ENCODE results near the gene HECTD1. TPM values are rescaled to one million over a fixed set of nuclear protein-coding genes. Genes with fewer than 3 reads are reported as not detected.

Gene HECTD1
- total RNA-seq, 3 donors from 2014 or later (not counting 1 experiment from before 2014, with no cell fraction given), result 162 to 202 (median 179) TPM

- Mint-ChIP-seq H3K4me3 (no peak overlapping the region), H3K4me1 (no peaks in the 10 kb centered on the region), H3K9me3 (no peaks in the 10 kb centered on the region), H3K36me3 (no peaks in the 10 kb centered on the region), H3K27me3 (ENCODE audit: low read depth in 2 of 2) (no peaks in the 10 kb centered on the region), H3K27ac (no peak overlapping the region)
- no peaks in the 10 kb centered on the region for H3K4me1 ChIP-seq (ENCODE audit: control insufficient read depth, insufficient read depth, low read length)
- peaks cover 8% of the 10 kb centered on the region for H3K36me3 ChIP-seq (ENCODE audit: control insufficient read depth, insufficient read depth, low read length)
- 95% methylated on average over 3 of the region's 3 CpGs for WGBS (ENCODE audit: insufficient coverage)
- no peak overlapping the region for H3K27ac ChIP-seq (ENCODE audit: low read length)
- H3K4me3 ChIP-seq (ENCODE audit: low read length), result no peak overlapping the region
- no peak for TF ChIP-seq CTCF (IDR thresholded peaks at IDR 0.05)
- DNase-seq, result no peak
- H3K27me3 ChIP-seq (ENCODE audit: control insufficient read depth, insufficient read depth, low read length), result no peaks in the 10 kb centered on the region
- intact Hi-C loops (cut with micrococcal nuclease), result loop anchor here (5.0 kb wide), 1 partner anchor 274 kb away; no protein-coding TSS in a partner anchor
- H3K9me3 ChIP-seq (ENCODE audit: control insufficient read depth, insufficient read depth, low read length), result no peaks in the 10 kb centered on the region
- no peak for ATAC-seq
These were observed 123.8 kb downstream of the HECTD1 start for GRCh38 chr14:31083781-31084180.

DNA sequence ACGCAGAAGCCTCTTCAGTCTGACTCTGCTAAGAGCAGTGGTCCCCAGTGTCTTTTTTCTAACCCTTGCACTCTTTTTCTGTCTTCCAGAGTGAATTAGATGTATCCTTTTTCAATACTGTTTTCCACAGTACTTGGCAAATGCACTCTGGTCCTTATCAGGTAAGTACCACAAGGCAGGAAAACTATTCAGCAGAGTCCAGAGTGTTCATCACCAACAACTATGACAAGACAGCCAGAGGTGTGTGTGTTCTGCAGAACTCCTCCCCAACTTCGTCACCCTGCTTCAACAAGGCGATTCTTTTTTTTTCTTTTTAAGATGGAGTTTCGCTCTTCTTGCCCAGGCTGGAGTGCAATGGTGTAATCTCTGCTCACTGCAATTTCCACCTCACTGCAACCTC, 127.1 kb downstream of the HECTD1 start:
- peaks cover 8% of the 10 kb centered on the region for H3K36me3 ChIP-seq (ENCODE audit: control insufficient read depth, insufficient read depth, low read length)
- no peaks in the 10 kb centered on the region for H3K27me3 ChIP-seq (ENCODE audit: control insufficient read depth, insufficient read depth, low read length)
- no peaks in the 10 kb centered on the region for H3K4me1 Mint-ChIP-seq
- 99% methylated on average over 4 of the region's 4 CpGs for WGBS (ENCODE audit: insufficient coverage)
- no peak for ATAC-seq
- H3K9me3 ChIP-seq (ENCODE audit: control insufficient read depth, insufficient read depth, low read length), result no peaks in the 10 kb centered on the region
- no peaks in the 10 kb centered on the region for H3K9me3 Mint-ChIP-seq
- H3K27ac ChIP-seq (ENCODE audit: low read length), result no peak overlapping the region
- intact Hi-C loops (cut with micrococcal nuclease), result loop anchor here (5.0 kb wide), 1 partner anchor 277 kb away; no protein-coding TSS in a partner anchor
- DNase-seq, result no peak
- no peak overlapping the region for H3K4me3 ChIP-seq (ENCODE audit: low read length)
- H3K4me3 Mint-ChIP-seq, result no peak overlapping the region
- no peaks in the 10 kb centered on the region for H3K27me3 Mint-ChIP-seq (ENCODE audit: low read depth in 2 of 2)
- no peak overlapping the region for H3K27ac Mint-ChIP-seq
- H3K36me3 Mint-ChIP-seq, result peaks cover 1% of the 10 kb centered on the region
- no peaks in the 10 kb centered on the region for H3K4me1 ChIP-seq (ENCODE audit: control insufficient read depth, insufficient read depth, low read length)
- no peak for TF ChIP-seq CTCF (IDR thresholded peaks at IDR 0.05)

GRCh38 chr14:31080056-31080455, 127.5 kb downstream of the HECTD1 start:
- H3K27me3 ChIP-seq (ENCODE audit: control insufficient read depth, insufficient read depth, low read length), result no peaks in the 10 kb centered on the region
- TF ChIP-seq CTCF (IDR thresholded peaks at IDR 0.05), result no peak
- 94% methylated on average over 2 of the region's 3 CpGs for WGBS (ENCODE audit: insufficient coverage)
- H3K27ac ChIP-seq (ENCODE audit: low read length), result no peak overlapping the region
- Mint-ChIP-seq H3K27ac (no peak overlapping the region), H3K4me3 (no peak overlapping the region), H3K9me3 (peaks cover 0 to 2% of the 10 kb centered on the region in 2 donors), H3K4me1 (no peaks in the 10 kb centered on the region), H3K36me3 (peaks cover 6% of the 10 kb centered on the region), H3K27me3 (ENCODE audit: low read depth in 2 of 2) (no peaks in the 10 kb centered on the region)
- peaks cover 8% of the 10 kb centered on the region for H3K36me3 ChIP-seq (ENCODE audit: control insufficient read depth, insufficient read depth, low read length)
- H3K9me3 ChIP-seq (ENCODE audit: control insufficient read depth, insufficient read depth, low read length), result no peaks in the 10 kb centered on the region
- H3K4me1 ChIP-seq (ENCODE audit: control insufficient read depth, insufficient read depth, low read length), result no peaks in the 10 kb centered on the region
- DNase-seq, result no peak
- no peak overlapping the region for H3K4me3 ChIP-seq (ENCODE audit: low read length)
- ATAC-seq, result no peak
- intact Hi-C loops (cut with micrococcal nuclease), result loop anchor here (5.0 kb wide), 1 partner anchor 277 kb away; no protein-coding TSS in a partner anchor

- Mint-ChIP-seq H3K4me3 (no peak overlapping the region), H3K27ac (no peak overlapping the region), H3K36me3 (peaks cover 7% of the 10 kb centered on the region), H3K9me3 (peaks cover 0 to 3% of the 10 kb centered on the region in 2 donors), H3K27me3 (ENCODE audit: low read depth in 2 of 2) (no peaks in the 10 kb centered on the region), H3K4me1 (no peaks in the 10 kb centered on the region)
- Histone ChIP-seq H3K27me3 (ENCODE audit: control insufficient read depth, insufficient read depth, low read length) (no peaks in the 10 kb centered on the region), H3K9me3 (ENCODE audit: control insufficient read depth, insufficient read depth, low read length) (no peaks in the 10 kb centered on the region), H3K27ac (ENCODE audit: low read length) (no peak overlapping the region), H3K4me3 (ENCODE audit: low read length) (no peak overlapping the region), H3K4me1 (ENCODE audit: control insufficient read depth, insufficient read depth, low read length) (no peaks in the 10 kb centered on the region), H3K36me3 (ENCODE audit: control insufficient read depth, insufficient read depth, low read length) (peaks cover 3% of the 10 kb centered on the region)
- DNase-seq (no peak), ATAC-seq (no peak)
- intact Hi-C loops (cut with micrococcal nuclease), result no loop called here
- 39% methylated on average over 1 of the region's 2 CpGs for WGBS (ENCODE audit: insufficient coverage)
- TF ChIP-seq CTCF (IDR thresholded peaks at IDR 0.05), result no peak
These were observed 128.8 kb downstream of the HECTD1 start for GRCh38 chr14:31078766-31079165.
